ENCODE results near the gene PPM1D. TPM values are rescaled to one million over a fixed set of nuclear protein-coding genes. Genes with fewer than 3 reads are reported as not detected.
A peak's percentile ranks its signal among the peaks of the same experiment; 100 is the strongest.
"Not testable (repeated sequence)": the region's sequence is repeated elsewhere in the genome, so short reads cannot be mapped to it uniquely, and the experiment has no call there.

The PPM1D gene
- total RNA-seq, 1 donor: 15.5 TPM

- H3K4me3 ChIP-seq (ENCODE audit: low read depth, low read length): no peak overlapping the region
- no peak for DNase-seq (ENCODE audit: low read depth)
- no peak for TF ChIP-seq CTCF (IDR thresholded peaks at IDR 0.05; ENCODE audit: insufficient read depth, low read depth, low read length)
Observed at GRCh38 chr17:60653569-60653968, 53.6 kb downstream of the PPM1D start.

GRCh38 chr17:60656499-60656898, 56.5 kb downstream of the PPM1D start:
- TF ChIP-seq CTCF (IDR thresholded peaks at IDR 0.05; ENCODE audit: insufficient read depth, low read depth, low read length): no peak
- no peak overlapping the region for H3K4me3 ChIP-seq (ENCODE audit: low read depth, low read length)
- DNase-seq (ENCODE audit: low read depth): no peak

GRCh38 chr17:60659156-60659555, 59.2 kb downstream of the PPM1D start:
- no peak for TF ChIP-seq CTCF (IDR thresholded peaks at IDR 0.05; ENCODE audit: insufficient read depth, low read depth, low read length)
- no peak for DNase-seq (ENCODE audit: low read depth)
- H3K4me3 ChIP-seq (ENCODE audit: low read depth, low read length): no peak overlapping the region

GRCh38 chr17:60661489-60661888, 61.5 kb downstream of the PPM1D start:
- no peak for DNase-seq (ENCODE audit: low read depth)
- no peak overlapping the region for H3K4me3 ChIP-seq (ENCODE audit: low read depth, low read length)
- no peak for TF ChIP-seq CTCF (IDR thresholded peaks at IDR 0.05; ENCODE audit: insufficient read depth, low read depth, low read length)

GRCh38 chr17:60664022-60664421, 64.0 kb downstream of the PPM1D start:
- no peak for TF ChIP-seq CTCF (IDR thresholded peaks at IDR 0.05; ENCODE audit: insufficient read depth, low read depth, low read length)
- peak; percentile 65 for DNase-seq (ENCODE audit: low read depth)
- no peak overlapping the region for H3K4me3 ChIP-seq (ENCODE audit: low read depth, low read length)

- TF ChIP-seq CTCF (IDR thresholded peaks at IDR 0.05; ENCODE audit: insufficient read depth, low read depth, low read length): no peak
- DNase-seq (ENCODE audit: low read depth): no peak
- no peak overlapping the region for H3K4me3 ChIP-seq (ENCODE audit: low read depth, low read length)
Observed at GRCh38 chr17:60665602-60666001, 65.6 kb downstream of the PPM1D start.

- not testable (repeated sequence) for H3K4me3 ChIP-seq (ENCODE audit: low read depth, low read length); DNase-seq (ENCODE audit: low read depth)
Observed at GRCh38 chr17:60668741-60669140, 68.7 kb downstream of the PPM1D start.

All from fibroblast of villous mesenchyme (primary cell).